ENCODE results near the gene PCDHGB7. TPM values are rescaled to one million over a fixed set of nuclear protein-coding genes. Genes with fewer than 3 reads are reported as not detected.

The PCDHGB7 gene
- polyA plus RNA-seq, 1 donor from 2014 or later: 5.1 TPM

- Histone ChIP-seq H3K79me2 (replicated peaks; ENCODE audit: insufficient read depth, low read length) (no peaks in the 10 kb centered on the region), H3K27ac (ENCODE audit: low read length) (no peak overlapping the region), H3K9me2 (ENCODE audit: insufficient read depth, low read length) (no peaks in the 10 kb centered on the region), H4K20me1 (ENCODE audit: insufficient read depth) (no peaks in the 10 kb centered on the region), H2AFZ (ENCODE audit: low read depth, low read length) (no peak overlapping the region), H3K36me3 (ENCODE audit: insufficient read depth, low read length) (peaks cover 7% of the 10 kb centered on the region), H3F3A (ENCODE audit: insufficient read depth, low read length, poor library complexity, severe bottlenecking) (no peaks in the 10 kb centered on the region), H3K27me3 (ENCODE audit: insufficient read depth, low read depth, low read length) (no peaks in the 10 kb centered on the region), H3K4me3 (ENCODE audit: low read length) (no peak overlapping the region), H3K4me2 (ENCODE audit: low read length) (no peak overlapping the region), H3K9me3 (ENCODE audit: low read length) (peaks cover 48% of the 10 kb centered on the region), H3K9ac (ENCODE audit: low read length) (no peak overlapping the region)
- TF ChIP-seq, protein P1, sequence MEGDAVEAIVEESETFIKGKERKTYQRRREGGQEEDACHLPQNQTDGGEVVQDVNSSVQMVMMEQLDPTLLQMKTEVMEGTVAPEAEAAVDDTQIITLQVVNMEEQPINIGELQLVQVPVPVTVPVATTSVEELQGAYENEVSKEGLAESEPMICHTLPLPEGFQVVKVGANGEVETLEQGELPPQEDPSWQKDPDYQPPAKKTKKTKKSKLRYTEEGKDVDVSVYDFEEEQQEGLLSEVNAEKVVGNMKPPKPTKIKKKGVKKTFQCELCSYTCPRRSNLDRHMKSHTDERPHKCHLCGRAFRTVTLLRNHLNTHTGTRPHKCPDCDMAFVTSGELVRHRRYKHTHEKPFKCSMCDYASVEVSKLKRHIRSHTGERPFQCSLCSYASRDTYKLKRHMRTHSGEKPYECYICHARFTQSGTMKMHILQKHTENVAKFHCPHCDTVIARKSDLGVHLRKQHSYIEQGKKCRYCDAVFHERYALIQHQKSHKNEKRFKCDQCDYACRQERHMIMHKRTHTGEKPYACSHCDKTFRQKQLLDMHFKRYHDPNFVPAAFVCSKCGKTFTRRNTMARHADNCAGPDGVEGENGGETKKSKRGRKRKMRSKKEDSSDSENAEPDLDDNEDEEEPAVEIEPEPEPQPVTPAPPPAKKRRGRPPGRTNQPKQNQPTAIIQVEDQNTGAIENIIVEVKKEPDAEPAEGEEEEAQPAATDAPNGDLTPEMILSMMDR (IDR thresholded peaks at IDR 0.05; ENCODE audit: poor library complexity, severe bottlenecking): no peak
- TF ChIP-seq EP300 (conservative IDR thresholded peaks at IDR 0.05; ENCODE audit: poor library complexity, severe bottlenecking): no peak
- no peak for TF ChIP-seq MXI1 (conservative IDR thresholded peaks at IDR 0.05; ENCODE audit: poor library complexity, severe bottlenecking)
- TF ChIP-seq EZH2 (IDR thresholded peaks at IDR 0.05; ENCODE audit: borderline replicate concordance, insufficient read depth, low read length, poor library complexity, severe bottlenecking): no peak
- no peak for TF ChIP-seq RAD21 (conservative IDR thresholded peaks at IDR 0.05)
- TF ChIP-seq POLR2AphosphoS5 (IDR thresholded peaks at IDR 0.05): no peak
- no peak for TF ChIP-seq SMC3 (conservative IDR thresholded peaks at IDR 0.05; ENCODE audit: poor library complexity)
- no peak for TF ChIP-seq TAF1 (IDR thresholded peaks at IDR 0.05; ENCODE audit: low read depth)
- no peak for TF ChIP-seq REST (IDR thresholded peaks at IDR 0.05; ENCODE audit: borderline replicate concordance)
These were observed 17.8 kb upstream of the PCDHGB7 start for GRCh38 chr5:141399555-141400258.

DNA sequence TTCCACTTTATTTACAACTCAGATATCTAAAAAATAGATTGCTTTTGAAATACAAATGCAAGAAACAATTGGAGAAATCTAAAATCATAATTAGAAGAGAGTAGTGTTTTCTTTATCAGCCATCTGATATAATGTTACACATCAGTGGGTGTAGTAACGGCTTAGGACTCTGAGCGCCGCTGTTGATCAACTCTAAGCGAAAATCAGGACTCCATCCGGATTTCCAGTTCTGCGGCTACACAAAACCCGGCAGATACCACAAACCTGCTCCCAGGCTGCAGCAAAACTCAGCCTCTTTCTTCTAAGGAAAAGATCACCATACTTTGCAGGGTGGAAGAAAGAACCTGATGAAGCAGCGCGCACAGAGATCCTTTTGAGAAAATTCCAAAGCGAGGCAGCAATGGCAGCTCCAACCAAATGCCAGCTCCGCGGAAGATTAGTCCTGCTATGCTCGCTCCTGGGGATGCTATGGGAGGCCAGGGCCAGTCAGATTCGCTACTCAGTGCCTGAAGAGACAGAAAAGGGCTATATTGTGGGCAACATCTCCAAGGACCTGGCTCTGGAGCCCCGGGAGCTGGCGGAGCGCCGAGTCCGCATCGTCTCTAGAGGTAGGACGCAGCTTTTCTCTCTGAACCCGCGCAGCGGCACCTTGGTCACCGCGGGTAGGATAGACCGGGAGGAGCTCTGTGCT lies 14.8 kb upstream of the PCDHGB7 start, which contains the start of gene PCDHGA9:
Gene PCDHGA9 (plus strand): TSS at position 226 of the 691 bp plus-strand sequence. CDS start 175 bp downstream, at position 401.
- Histone ChIP-seq H3K4me2 (ENCODE audit: low read length) (no peak within 1 kb of the TSS), H3K9me3 (ENCODE audit: low read length) (peaks cover 34% of the 10 kb centered on the region), H3F3A (ENCODE audit: insufficient read depth, low read length, poor library complexity, severe bottlenecking) (peaks cover 4% of the 10 kb centered on the region), H3K9me2 (ENCODE audit: insufficient read depth, low read length) (no peaks in the 10 kb centered on the region), H3K36me3 (ENCODE audit: insufficient read depth, low read length) (peaks cover 7% of the 10 kb centered on the region), H3K4me3 (ENCODE audit: low read length) (no peak within 1 kb of the TSS), H3K9ac (ENCODE audit: low read length) (no peak within 1 kb of the TSS), H2AFZ (ENCODE audit: low read depth, low read length) (no peak within 1 kb of the TSS), H3K27me3 (ENCODE audit: insufficient read depth, low read depth, low read length) (no peaks in the 10 kb centered on the region), H4K20me1 (ENCODE audit: insufficient read depth) (no peaks in the 10 kb centered on the region), H3K79me2 (replicated peaks; ENCODE audit: insufficient read depth, low read length) (no peaks in the 10 kb centered on the region), H3K27ac (ENCODE audit: low read length) (no peak within 1 kb of the TSS)
- no peak for TF ChIP-seq POLR2AphosphoS5 (IDR thresholded peaks at IDR 0.05)
- TF ChIP-seq TAF1 (IDR thresholded peaks at IDR 0.05; ENCODE audit: low read depth): no peak
- no peak for TF ChIP-seq RAD21 (conservative IDR thresholded peaks at IDR 0.05)
- TF ChIP-seq REST (IDR thresholded peaks at IDR 0.05; ENCODE audit: borderline replicate concordance): no peak
- no peak for TF ChIP-seq MXI1 (conservative IDR thresholded peaks at IDR 0.05; ENCODE audit: poor library complexity, severe bottlenecking)
- TF ChIP-seq SMC3 (conservative IDR thresholded peaks at IDR 0.05; ENCODE audit: poor library complexity): no peak
- TF ChIP-seq EP300 (conservative IDR thresholded peaks at IDR 0.05; ENCODE audit: poor library complexity, severe bottlenecking): no peak
- no peak for TF ChIP-seq EZH2 (IDR thresholded peaks at IDR 0.05; ENCODE audit: borderline replicate concordance, insufficient read depth, low read length, poor library complexity, severe bottlenecking)
- TF ChIP-seq, protein P1 (IDR thresholded peaks at IDR 0.05; ENCODE audit: poor library complexity, severe bottlenecking): no peak

All from neural cell (in vitro differentiated cells).